Muscle layer of duodenum (tissue), 2 donors: ENCODE data around the gene AASDHPPT.

Source experiments
- H3K27ac ChIP-seq: one replicate; pipeline ENCODE4 v1.7.0; 2013; ENCODE audit warnings: mild to moderate bottlenecking, low read length
- H3K27me3 ChIP-seq: one replicate; pipeline ENCODE4 v1.7.0; 2013; ENCODE audit warnings: low read depth, mild to moderate bottlenecking, control low read depth, low read length
- H3K36me3 ChIP-seq, 2 donors: one replicate each; pipeline ENCODE4 v1.7.0; 2013; ENCODE audit warnings: low read length in 2 of 2, control low read depth in 1 of 2, mild to moderate bottlenecking in 1 of 2; ENCODE audit not compliant: insufficient read depth in 2 of 2, control insufficient read depth in 1 of 2
- H3K4me1 ChIP-seq, 2 donors: one replicate each; pipeline ENCODE4 v1.7.0; 2013; ENCODE audit warnings: low read length in 2 of 2, mild to moderate bottlenecking in 2 of 2, control low read depth in 1 of 2, moderate library complexity in 1 of 2; ENCODE audit not compliant: insufficient read depth in 2 of 2, control insufficient read depth in 1 of 2
- H3K4me3 ChIP-seq, 2 donors: one replicate each; pipeline ENCODE4 v1.7.0; 2013; ENCODE audit warnings: low read length in 2 of 2, low read depth in 1 of 2, mild to moderate bottlenecking in 1 of 2
- H3K9me3 ChIP-seq, 2 donors: one replicate each; pipeline ENCODE4 v1.7.0; 2013; ENCODE audit warnings: low read length in 2 of 2, control low read depth in 1 of 2, mild to moderate bottlenecking in 1 of 2; ENCODE audit not compliant: control insufficient read depth in 1 of 2
- donor health status: healthy.

AASDHPPT gene

GRCh38 chr11:106061249-106061784, 16.1 kb upstream of the AASDHPPT start:
- Histone ChIP-seq H3K4me1 (no peaks in the 10 kb centered on the region), H3K9me3 (no peaks in the 10 kb centered on the region), H3K27me3 (no peaks in the 10 kb centered on the region), H3K36me3 (no peaks in the 10 kb centered on the region), H3K4me3 (no peak overlapping the region), H3K27ac (no peak overlapping the region)

GRCh38 chr11:106061954-106062949, 15.2 kb upstream of the AASDHPPT start:
- no peaks in the 10 kb centered on the region for H3K4me1 ChIP-seq

GRCh38 chr11:106063009-106063408, 14.5 kb upstream of the AASDHPPT start:
- Histone ChIP-seq H3K27ac (no peak overlapping the region), H3K4me3 (no peak overlapping the region), H3K27me3 (no peaks in the 10 kb centered on the region), H3K4me1 (no peaks in the 10 kb centered on the region), H3K9me3 (no peaks in the 10 kb centered on the region), H3K36me3 (no peaks in the 10 kb centered on the region)

More at GRCh38 chr11:106061954-106062949, 15.2 kb upstream of the AASDHPPT start:
- Histone ChIP-seq H3K27ac (no peak overlapping the region), H3K27me3 (no peaks in the 10 kb centered on the region), H3K9me3 (no peaks in the 10 kb centered on the region), H3K4me3 (no peak overlapping the region), H3K36me3 (no peaks in the 10 kb centered on the region)

- H3K27me3 ChIP-seq = no peaks in the 10 kb centered on the region
- no peaks in the 10 kb centered on the region for H3K4me1 ChIP-seq
- no peaks in the 10 kb centered on the region for H3K36me3 ChIP-seq
- H3K27ac ChIP-seq = no peak overlapping the region
- H3K4me3 ChIP-seq = no peak overlapping the region
- H3K9me3 ChIP-seq = no peaks in the 10 kb centered on the region
Observed at GRCh38 chr11:106070606-106071005, 6.9 kb upstream of the AASDHPPT start.

- Histone ChIP-seq H3K36me3 (no peaks in the 10 kb centered on the region), H3K27me3 (no peaks in the 10 kb centered on the region), H3K27ac (no peak overlapping the region), H3K4me3 (no peak overlapping the region), H3K9me3 (no peaks in the 10 kb centered on the region), H3K4me1 (no peaks in the 10 kb centered on the region)
Observed at GRCh38 chr11:106072804-106073203, 4.7 kb upstream of the AASDHPPT start.

- Histone ChIP-seq H3K4me1 (peaks cover 3 to 30% of the 10 kb centered on the region in 2 donors), H3K36me3 (peaks cover 11 to 14% of the 10 kb centered on the region in 2 donors), H3K4me3 (peak overlapping the region; percentile 83 to 88), H3K27ac (peak overlapping the region; percentile 93), H3K9me3 (no peaks in the 10 kb centered on the region), H3K27me3 (no peaks in the 10 kb centered on the region)
Observed at GRCh38 chr11:106076171-106076918, 1.1 kb upstream of the AASDHPPT start.

- Histone ChIP-seq H3K9me3 (no peaks in the 10 kb centered on the region), H3K4me1 (peaks cover 3 to 34% of the 10 kb centered on the region in 2 donors), H3K36me3 (peaks cover 12 to 17% of the 10 kb centered on the region in 2 donors), H3K4me3 (peak within 1 kb of the TSS; percentile 83 to 88), H3K27me3 (no peaks in the 10 kb centered on the region), H3K27ac (peak within 1 kb of the TSS; percentile 93)
Observed at GRCh38 chr11:106076919-106077608, 398 bp upstream of the AASDHPPT start, which contains the start of gene KBTBD3. KBTBD3 (minus strand) TSS chr11:106077347; CDS start chr11:106059097, 18,250 bp downstream.

- Histone ChIP-seq H3K9me3 (no peaks in the 10 kb centered on the region), H3K27ac (no peak overlapping the region), H3K36me3 (peaks cover 21 to 25% of the 10 kb centered on the region in 2 donors), H3K4me1 (peaks cover 10 to 51% of the 10 kb centered on the region in 2 donors), H3K27me3 (no peaks in the 10 kb centered on the region), H3K4me3 (no peak overlapping the region)
Observed at GRCh38 chr11:106082096-106082495, 4.6 kb downstream of the AASDHPPT start.

GRCh38 chr11:106086135-106086534, 8.7 kb downstream of the AASDHPPT start:
- Histone ChIP-seq H3K4me3 (no peak overlapping the region), H3K9me3 (no peaks in the 10 kb centered on the region), H3K4me1 (peaks cover 7 to 45% of the 10 kb centered on the region in 2 donors), H3K27ac (no peak overlapping the region), H3K36me3 (peaks cover 13 to 17% of the 10 kb centered on the region in 2 donors), H3K27me3 (no peaks in the 10 kb centered on the region)

- Histone ChIP-seq H3K9me3 (no peaks in the 10 kb centered on the region), H3K36me3 (peaks cover 18 to 20% of the 10 kb centered on the region in 2 donors), H3K4me1 (peaks cover 7 to 40% of the 10 kb centered on the region in 2 donors), H3K27ac (peak overlapping the region; percentile 11), H3K4me3 (no peak overlapping the region), H3K27me3 (no peaks in the 10 kb centered on the region)
Observed at GRCh38 chr11:106086850-106087249, 9.4 kb downstream of the AASDHPPT start.
